H54 (cell line): ENCODE results near the gene GPR45.
A peak's percentile ranks its signal among the peaks of the same experiment; 100 is the strongest.

Experiments used
- DNase-seq: peaks from one replicate; pipeline ENCODE4 v3.0.0; 2011; ENCODE audit warnings: low spot score, mixed read lengths; ENCODE audit not compliant: insufficient read length
- FAIRE-seq: peaks from 3 replicates; lab custom pipeline; 2011; peaks lifted over from hg19 to GRCh38; lab: Jason Lieb, UNC
- POLR2A ChIP-seq: IDR thresholded peaks from 2 replicates; pipeline ENCODE4 v1.6.1; 2011; ENCODE audit warnings: low read depth, mild to moderate bottlenecking, low read length

Gene GPR45

GRCh38 chr2:105241443-105241842, at the start of gene GPR45:
TSS of gene GPR45 (plus strand) at chr2:105241743. CDS start at chr2:105241859, 116 bp downstream.
- FAIRE-seq (no peak), DNase-seq (no peak)
- no peak for TF ChIP-seq POLR2A

GRCh38 chr2:105194022-105194675, 47.4 kb upstream of the GPR45 start:
- TF ChIP-seq POLR2A = no peak
- FAIRE-seq (no peak), DNase-seq (no peak)

GRCh38 chr2:105196651-105197050, 44.9 kb upstream of the GPR45 start:
- no peak for FAIRE-seq
- DNase-seq = no peak

GRCh38 chr2:105215586-105216192, 25.9 kb upstream of the GPR45 start:
- DNase-seq (no peak), FAIRE-seq (no peak)
- no peak for TF ChIP-seq POLR2A

More at GRCh38 chr2:105196651-105197050, 44.9 kb upstream of the GPR45 start:
- no peak for TF ChIP-seq POLR2A

GRCh38 chr2:105220604-105221003, 20.9 kb upstream of the GPR45 start:
- DNase-seq (no peak), FAIRE-seq (no peak)
- no peak for TF ChIP-seq POLR2A

- no peak for DNase-seq
- TF ChIP-seq POLR2A = no peak
- FAIRE-seq = no peak
Measured at GRCh38 chr2:105224444-105224843, 17.1 kb upstream of the GPR45 start.

GRCh38 chr2:105231232-105231619, 10.3 kb upstream of the GPR45 start:
- DNase-seq = no peak
- no peak for TF ChIP-seq POLR2A
- FAIRE-seq = no peak

GRCh38 chr2:105235388-105236059, 6.0 kb upstream of the GPR45 start:
- no peak for FAIRE-seq
- DNase-seq = peak; percentile 31
- no peak for TF ChIP-seq POLR2A

- TF ChIP-seq POLR2A = no peak
- DNase-seq = no peak
Measured at GRCh38 chr2:105236060-105236424, 5.5 kb upstream of the GPR45 start.

GRCh38 chr2:105237045-105237765, 4.3 kb upstream of the GPR45 start:
- TF ChIP-seq POLR2A = no peak
- FAIRE-seq = no peak
- no peak for DNase-seq

More at GRCh38 chr2:105236060-105236424, 5.5 kb upstream of the GPR45 start:
- FAIRE-seq = no peak

- DNase-seq (no peak), FAIRE-seq (no peak)
- no peak for TF ChIP-seq POLR2A
Measured at GRCh38 chr2:105238664-105239240, 2.8 kb upstream of the GPR45 start.

- DNase-seq = peak; percentile 82
- FAIRE-seq = peak; percentile 15
Measured at GRCh38 chr2:105239924-105240323, 1.6 kb upstream of the GPR45 start.

GRCh38 chr2:105242286-105242993, 897 bp downstream of the GPR45 start:
- no peak for FAIRE-seq
- no peak for DNase-seq
- TF ChIP-seq POLR2A = no peak

More at GRCh38 chr2:105239924-105240323, 1.6 kb upstream of the GPR45 start:
- no peak for TF ChIP-seq POLR2A
